HG02938 (cell line): ENCODE measurements around the gene ASB2.

Source experiments
- ATAC-seq: cut with Tn5 transposase; IDR thresholded peaks from one replicate; pipeline ENCODE4 v1.9.1; 2021; ENCODE audit warnings: mild to moderate bottlenecking, moderate library complexity; ENCODE audit not compliant: unreplicated experiment

ASB2 gene

DNA sequence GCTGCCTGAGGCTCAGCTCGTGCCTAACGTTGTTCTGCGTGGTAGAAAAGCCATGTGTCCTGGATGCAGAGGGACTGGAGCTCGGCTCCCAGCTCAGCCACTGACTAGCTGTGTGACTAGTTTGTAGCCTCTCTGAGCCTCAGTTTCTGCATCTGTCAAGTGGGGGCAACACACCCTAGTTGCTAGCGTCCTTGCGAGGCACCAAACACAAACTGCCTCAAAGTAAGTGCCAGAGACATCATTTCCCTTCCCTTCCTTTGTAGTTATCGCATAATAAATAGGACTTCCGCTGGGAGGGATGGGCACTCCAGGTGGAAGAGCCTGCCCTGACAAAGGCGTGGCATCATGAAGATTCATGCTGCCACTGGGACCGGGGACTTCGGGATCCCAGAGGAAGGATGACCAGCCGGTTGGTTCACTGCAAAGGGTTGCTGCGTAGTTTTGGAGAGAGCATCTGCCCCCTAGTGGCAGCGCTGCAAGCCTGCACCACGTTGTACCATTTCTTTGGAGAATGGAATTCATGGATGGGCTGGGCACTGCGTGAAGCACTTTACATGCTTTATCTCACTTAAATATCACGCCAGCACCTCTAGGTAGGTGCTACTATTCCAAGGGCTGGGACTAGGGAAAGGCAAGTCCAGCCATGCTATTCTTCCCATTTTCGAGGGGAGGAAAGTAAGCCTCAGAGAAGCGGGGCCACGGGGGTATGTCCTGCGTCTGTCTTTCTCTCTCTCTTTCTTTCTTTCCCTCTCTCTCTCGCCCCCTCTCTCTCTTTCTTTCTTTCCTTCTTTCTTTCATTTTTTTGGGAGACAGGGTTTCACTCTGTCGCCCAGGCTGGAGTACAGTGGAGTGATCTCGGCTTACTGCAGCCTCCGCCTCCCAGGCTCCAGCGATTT lies 25.4 kb upstream of the ASB2 start:
- peak; percentile 46 for ATAC-seq

DNA sequence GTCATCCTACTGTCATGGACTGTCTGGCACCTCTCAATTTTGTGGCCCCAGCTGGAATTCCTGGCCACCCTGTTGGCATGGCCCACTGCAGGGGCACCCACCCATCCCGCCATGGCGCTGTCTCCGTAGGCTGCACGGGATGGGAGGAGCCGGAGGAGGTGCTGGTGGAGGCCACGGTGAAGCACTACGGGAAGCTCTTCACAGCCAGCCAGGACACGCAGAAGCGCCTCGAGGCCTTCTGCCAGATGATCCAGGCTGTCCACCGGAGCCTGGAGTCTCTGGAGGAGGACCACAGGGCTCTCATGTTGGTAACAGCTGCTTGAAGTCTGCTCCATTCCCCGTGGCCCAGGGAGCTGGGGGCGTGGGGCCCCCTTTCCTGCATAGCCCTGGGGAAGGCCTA lies 24.6 kb upstream of the ASB2 start:
- no peak for ATAC-seq

DNA sequence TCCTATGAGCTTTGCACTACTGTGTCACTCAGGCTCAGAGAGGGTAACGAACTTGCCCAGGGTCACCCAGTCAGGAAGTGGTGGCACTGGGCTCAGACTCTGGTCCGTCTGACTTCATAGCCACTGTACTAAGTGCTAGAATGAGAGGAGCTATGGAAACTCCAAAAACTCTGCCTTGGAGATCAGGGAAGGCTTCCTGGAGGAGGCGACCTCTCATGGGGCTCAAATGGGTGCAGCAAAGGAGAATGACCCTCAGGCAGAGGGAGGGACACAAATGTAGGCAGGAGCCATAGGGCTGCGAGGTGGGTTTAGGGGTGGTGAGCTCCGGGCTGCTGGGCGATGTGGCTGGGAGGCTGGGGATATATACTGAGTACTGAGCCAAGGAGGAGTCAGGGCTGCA lies 23.9 kb upstream of the ASB2 start:
- ATAC-seq = no peak

DNA sequence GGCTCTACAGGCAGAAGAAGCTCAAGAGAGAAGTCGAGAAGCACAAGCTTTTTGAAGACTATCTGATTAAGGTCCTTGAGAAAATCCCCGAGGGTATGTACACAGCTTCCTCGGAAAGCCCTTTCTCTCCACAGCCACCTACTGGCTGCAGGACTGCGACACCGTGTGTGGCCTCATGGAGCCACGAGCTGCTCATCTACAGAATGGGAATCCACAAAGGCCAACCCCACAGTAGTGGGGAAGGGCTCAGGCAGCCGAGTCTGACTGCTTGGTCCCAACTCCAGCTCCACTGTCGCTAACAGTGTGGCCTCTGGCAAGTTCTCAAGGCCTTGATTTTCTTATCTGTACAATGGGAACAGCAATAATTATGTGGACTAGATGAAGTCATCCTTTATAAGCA lies 23.2 kb upstream of the ASB2 start:
- ATAC-seq = no peak

DNA sequence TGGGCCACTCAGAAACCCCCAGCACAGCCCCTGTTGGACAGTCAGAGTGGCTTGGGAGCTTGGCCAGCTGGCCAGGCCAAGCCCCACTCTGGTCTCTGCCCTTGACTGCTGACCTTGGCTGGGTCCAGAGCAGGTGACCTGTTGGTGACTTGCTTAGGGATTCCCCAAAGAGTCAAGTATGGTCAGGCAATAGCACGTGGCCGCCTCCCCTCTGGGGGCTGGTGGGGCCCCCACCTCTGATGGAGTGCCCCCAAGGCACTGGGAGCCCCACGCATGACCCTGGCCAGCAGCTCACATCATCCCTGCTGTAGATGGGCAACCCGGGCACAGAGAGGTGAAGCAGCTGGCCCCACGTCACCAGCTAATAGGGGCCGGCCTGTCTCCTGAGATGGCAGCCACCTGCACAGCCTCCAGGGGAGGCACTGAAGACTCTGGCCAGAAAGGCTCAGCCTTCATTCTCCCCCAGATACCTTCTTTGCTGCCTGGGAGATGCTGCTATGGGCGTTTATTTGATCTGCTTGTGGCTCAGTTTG lies 22.6 kb upstream of the ASB2 start:
- ATAC-seq = no peak

DNA sequence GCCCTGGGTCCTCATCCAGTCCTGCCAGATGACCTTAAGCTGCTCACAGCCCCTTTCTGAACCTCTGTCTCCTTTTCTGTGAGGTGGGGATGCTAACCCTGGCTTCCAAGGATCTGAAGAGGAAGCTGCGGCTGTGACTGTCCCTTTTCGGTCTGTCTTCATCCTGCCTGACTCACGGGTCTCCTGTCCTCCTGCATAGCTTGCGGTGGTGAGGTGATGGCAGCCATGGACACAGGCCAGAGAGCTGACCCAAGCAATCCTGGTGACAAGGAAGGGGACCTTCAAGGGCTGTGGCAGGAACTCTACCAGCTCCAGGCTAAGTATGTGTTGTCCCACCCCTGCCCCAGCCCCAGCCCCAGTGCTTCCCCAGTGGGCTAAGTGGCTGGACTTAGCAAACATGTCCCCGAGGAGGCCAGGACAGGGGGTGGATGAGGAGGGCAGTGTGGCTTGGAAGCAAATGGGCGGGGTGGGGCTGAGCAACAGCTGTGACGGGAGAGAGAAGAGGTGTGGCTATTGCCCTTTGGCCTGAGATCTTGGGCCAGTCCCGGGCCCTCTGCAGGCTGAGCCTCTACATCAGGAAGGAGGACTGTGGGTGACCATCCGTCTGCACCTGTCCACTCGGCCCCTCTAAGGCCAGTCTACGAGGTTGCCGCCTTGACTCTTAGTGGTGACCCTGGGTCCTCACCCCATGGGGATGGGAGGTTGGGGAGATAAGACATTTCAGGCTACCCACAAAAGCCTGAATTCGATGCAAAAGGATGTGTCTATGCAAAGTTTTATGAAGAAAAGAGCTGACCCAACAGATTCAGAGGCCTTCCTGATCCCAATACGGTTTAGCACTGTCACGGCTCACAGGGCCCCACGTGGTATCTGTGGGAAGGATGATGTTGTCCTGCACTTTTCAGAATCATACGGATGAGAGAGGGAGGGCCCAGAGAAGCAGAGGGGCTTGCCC lies 21.8 kb upstream of the ASB2 start:
- no peak for ATAC-seq

DNA sequence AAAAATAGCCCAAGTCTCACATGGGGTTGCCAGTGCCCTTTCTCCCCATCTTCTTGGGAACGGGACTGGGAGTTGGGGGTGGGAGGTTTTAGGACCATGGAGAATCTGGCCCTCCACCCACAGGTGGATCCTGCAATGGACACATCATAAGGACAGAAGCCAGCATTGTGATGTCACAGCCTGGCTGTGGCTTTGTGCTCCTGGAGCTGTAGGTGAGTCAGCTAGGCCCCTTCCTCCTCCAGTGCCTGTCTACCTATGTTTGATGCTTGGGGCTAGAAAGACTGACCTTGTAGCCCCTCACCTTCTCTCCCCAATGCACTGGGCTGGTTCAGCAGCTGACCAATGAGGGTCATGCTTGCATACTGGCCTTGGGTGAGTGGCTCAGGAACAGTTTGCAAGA lies 20.7 kb upstream of the ASB2 start, which contains the start of gene CCDC197:
CCDC197 (plus strand) TSS at position 220 of the 400 bp plus-strand sequence. CDS start 831 bp downstream, outside the sequence.
- ATAC-seq = no peak

DNA sequence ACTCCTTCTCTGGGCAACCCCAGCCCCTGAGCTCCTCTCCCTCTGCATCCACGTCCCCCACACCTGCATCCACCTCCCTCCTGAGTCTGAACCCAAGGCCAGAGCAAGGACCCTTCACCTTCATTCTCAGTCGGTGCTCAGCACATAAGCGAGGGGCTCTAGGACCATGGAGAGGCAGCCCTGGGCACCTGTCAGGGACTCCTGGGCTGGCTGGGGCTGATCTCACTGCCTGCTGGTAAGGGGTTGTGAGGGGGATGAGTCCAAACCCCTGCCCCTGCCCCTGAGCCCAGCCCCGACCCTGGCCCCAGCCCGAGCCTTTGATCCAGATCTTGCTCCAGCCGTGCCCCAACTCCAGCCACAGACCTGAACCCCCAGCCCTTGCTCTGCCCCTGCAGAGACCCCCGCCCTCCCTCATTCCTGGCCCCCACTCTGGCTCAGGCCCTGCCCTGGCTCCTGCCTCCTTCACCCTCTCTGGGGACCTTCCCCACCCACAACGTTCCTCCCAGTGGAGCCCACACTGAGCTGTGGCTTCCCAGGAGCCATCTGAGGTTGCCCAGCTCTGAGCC lies 19.8 kb upstream of the ASB2 start:
- no peak for ATAC-seq

DNA sequence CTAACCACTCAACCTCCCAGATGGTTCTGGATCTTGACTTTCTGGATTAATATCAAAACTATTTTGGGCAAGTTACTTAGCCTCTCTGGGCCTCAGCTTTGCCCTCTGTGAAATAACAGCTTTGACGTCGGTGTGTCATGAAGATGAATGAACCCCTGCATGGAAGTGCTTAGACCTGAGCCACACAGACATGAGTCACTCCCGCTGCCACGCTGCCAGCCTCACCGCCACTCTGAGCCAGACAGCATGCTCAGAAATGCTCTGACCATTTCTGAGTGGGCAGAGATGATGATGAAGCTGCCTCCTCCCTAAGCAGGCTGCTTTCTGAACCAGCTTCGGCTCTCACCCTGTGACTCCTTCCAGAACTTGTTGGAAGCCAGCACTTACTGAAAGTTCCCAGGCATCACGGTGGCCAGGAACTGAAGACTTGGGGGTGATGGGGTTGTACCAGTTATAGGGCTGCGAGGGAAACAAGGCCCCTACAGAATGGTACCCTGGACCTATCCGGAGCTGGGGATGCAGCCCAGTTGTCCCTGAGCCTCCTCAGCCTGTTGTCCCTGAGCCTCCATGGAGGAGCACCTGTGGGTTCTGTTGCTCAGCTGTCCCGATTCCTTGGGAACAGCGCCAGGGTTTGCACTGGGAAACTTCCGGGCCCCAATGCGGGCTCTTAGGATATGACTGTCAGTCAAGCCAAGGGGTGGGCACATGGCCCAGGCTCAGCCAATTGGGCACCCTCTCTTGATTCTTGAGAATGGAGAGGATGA lies 18.7 kb upstream of the ASB2 start:
- ATAC-seq = no peak

DNA sequence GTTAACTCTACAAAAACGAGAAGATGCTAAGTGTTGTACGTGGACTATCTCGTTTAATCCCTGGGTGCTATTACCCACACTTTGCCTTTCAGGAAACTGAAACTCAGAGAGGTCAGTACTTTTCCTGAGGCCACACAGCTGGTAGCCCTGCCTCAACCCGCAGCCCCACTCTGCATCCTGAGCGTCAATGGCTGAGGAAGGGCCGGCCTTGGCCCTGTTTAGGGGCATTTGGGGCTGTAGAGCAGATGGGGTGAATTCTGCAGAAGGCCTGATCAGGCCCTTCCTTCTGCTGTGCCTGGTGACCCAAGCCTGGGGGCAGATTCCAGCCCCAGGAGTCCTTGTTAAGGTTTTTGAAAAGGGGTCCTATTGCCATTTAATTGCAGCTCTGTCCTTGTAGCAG lies 17.0 kb upstream of the ASB2 start:
- no peak for ATAC-seq

DNA sequence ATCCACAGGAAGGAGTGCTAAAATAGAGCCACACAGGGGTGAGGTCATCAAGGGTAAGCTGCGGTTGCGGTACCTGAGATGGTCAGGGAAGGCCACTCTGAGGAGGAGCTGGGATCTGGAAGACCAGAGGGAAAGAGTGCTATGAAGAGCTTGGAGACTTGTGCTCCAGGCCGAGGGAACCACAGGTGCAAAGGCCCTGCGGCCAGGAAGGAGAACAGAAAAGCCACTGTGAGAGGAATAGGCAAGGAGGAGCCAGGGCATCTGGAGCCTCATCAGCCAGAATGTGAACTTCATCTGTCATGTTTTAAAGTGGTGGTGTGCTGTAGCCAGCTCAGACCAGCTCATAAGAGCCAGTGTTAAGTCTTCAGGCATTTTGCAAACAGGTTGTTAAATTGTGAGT lies 15.3 kb upstream of the ASB2 start:
- ATAC-seq = no peak

DNA sequence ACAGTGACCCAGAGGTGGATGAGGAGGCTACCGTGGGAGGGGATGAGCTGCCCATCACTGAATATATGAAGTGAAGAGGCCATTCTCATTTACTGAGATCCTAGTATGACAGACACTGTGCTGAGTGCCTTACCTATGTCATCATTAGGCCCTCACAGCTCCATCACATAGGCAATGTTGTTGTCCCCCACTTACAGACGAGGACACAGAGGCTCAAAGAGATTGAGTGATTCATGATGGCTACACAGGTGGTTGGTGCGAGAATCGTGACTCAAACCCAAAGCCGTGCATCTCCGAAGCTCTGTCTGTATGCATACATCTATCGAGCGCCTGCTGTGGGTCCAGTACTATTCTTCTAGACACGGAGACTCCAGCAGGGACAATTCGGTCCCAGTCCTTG lies 14.8 kb upstream of the ASB2 start:
- ATAC-seq = no peak

DNA sequence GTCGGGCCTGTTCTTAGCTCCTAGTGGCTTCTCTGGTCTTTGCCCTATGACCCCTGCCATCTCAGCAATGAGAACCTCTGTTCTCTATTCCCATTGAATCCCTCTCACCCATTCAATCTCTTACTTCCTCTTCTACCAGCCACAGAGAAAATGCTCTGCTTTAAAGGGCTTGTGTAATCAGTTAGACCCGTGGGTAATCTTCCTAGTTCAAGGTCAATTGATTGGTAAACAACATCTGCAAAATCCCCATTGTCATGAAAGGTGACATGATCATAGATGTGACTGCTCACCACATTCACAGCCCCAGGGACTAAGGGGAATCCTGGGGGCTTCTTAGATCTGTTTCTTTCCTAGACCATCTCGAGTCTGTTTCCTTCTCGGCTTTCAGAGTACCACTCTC lies 13.6 kb upstream of the ASB2 start:
- peak; percentile 58 for ATAC-seq

DNA sequence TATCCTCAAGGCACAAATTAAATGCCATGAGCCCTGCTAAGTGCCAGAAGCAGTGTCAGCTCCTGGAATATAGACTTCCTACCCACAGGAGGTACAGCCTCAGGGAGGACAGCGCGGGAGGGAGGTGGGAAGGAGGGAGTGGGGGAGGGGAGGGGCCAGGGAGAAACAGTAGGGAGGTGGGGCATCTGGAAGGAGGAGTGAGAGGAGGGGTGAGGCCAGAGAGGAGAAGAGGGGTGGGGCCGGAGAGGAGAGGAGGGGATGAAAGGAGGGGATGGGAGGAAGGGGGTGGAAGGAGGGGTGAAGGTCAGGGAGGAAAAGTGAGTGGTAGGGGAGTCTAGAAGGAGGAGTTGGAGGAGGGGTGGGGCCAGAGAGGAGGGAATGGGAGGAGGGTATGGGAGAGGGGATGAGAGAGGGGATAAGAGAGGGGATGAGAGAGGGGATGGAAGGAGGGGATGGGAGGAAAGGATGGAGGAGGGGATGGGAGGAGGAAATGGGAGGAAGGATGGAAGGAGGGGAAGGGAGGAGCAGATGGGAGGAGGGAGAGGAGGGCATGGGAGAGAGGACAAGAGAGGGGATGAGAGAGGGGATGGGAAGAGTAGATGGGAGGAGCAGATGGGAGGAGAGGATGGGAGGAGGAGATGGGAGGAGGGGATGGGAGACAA lies 11.6 kb upstream of the ASB2 start:
- no peak for ATAC-seq

DNA sequence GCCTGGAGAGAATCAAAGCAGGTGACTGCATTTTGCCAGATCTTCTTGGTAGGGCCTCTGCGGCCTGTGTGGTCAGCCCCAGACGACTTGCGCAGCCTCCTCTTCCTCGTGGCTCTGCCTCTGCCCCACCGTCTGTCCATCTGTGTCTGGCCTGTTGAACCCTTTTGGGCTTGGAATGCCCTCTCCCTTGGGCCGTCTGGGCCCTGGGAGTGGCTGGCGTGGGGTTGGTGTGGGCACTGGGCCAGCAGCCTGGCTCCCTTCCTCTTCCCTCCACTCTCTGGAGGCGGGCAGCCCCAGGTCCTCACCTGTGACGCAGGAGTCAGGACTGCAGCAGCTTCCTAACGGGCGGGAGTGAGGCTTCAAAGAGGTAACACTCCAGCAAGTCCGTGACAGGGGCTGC lies 11.0 kb upstream of the ASB2 start:
- no peak for ATAC-seq

DNA sequence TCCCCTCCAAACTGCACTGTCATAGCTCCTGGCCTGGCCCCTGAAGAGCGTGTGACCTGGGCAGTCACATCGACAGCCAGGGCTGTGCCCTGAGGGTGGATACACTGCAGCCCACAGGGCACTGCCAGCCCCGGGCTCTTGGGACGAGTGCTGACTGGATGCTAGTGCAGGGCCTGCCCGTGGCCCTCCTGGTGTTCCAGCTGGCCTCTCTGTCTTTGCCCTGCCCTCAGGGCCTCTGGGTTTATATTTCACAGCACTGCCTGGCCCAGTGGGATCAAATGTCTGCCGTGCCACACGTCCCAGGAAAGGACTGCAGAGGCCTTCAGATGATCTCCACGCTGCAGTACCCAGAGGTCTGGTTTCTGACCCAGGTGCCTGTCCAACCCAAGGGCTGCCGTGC lies 10.6 kb upstream of the ASB2 start:
- no peak for ATAC-seq

DNA sequence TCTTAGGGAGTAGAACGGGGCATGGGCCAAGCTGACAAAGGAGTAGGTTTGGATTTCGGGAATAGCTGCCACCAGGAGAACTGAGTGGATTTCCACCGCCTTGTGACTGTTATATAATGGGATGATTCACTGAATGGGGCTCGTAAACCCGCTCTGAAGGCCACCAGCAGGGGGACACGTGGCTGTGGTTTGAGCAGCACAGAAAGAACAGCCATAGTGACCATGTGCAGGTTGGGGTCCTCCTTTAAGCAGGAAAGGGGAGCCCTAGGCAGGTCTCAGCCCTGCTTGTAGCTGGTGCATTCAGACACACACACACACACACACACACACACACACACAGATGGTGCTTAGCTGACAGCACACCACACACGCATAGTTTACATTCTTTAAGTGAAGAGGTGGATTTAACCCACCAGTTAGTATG lies 8.6 kb upstream of the ASB2 start:
- ATAC-seq = no peak

DNA sequence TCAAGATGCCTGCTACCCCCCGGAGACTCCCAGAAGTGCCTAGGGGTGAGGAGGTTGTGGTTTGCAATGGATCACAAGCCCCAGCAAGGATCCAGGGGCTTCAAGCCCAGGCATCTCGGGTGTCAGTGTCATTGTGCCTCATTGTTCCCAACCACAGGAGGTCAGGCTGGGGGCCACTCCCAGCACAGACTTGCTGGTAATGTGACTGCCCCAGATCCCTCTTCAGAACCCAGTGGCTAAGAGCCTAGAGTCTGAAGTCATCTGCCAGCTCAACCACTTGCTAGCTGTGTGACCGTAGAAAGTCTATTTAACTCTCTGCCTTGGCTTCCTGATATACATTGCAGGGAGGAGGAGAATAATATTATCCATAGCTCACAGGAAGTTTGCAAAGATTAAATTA lies 7.7 kb upstream of the ASB2 start:
- no peak for ATAC-seq

DNA sequence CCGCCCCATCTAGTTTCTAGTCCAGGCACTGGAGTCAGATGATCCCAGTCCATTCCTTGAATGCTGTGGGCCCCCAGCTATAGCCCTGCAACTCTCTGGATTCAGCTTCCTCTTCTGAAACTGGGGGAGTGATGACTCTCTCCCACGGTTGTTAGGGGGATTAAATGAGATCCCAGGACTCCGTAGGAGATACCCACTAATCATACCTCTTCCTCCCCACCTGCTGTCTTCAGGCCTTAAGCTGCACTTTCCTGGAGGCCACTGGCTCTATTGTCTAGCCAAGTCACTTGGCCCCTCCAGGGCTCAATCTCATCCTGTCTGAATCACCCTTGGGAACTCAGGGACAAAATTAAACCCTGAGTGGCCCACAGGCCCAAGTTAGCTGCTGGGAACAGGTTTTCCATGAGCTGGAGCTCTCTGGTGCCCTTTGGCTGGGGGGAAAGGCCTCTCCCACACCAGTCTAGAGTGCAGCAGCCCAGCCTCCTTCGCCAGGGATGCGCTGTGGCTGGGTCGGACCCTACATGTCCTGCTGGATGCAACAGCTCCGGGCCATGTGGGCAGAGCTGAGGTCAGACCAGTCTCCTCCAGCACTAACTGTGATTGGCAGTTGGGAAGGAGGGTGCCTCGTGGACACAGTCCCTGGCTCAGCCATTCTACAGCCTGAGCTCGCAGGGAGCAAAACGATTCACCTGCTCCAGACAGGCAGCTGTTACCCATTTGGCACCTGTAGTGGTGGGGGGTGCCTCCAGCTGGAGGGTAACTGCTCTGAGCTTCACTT lies 6.0 kb upstream of the ASB2 start:
- no peak for ATAC-seq
